Activated effector memory CD4-positive, alpha-beta T cell treated with anti-CD3 and anti-CD28 coated beads, Interleukin-2, amount 50 U/mL, for 16 hours (primary cell): ENCODE results near the gene OSTF1.

Source experiments
- DNase-seq: peaks from one replicate; pipeline ENCODE4 v3.0.0-alpha.2; 2020

Gene OSTF1

GRCh38 chr9:75086541-75087288, 1.6 kb upstream of the OSTF1 start:
- DNase-seq, result peak; percentile 65

- DNase-seq, result peak; percentile 82
Observed at GRCh38 chr9:75087289-75087823, 958 bp upstream of the OSTF1 start.

- peak; percentile 67 for DNase-seq
Observed at GRCh38 chr9:75088646-75089372, 495 bp downstream of the OSTF1 start.

GRCh38 chr9:75089373-75089766, 1.1 kb downstream of the OSTF1 start:
- no peak for DNase-seq

GRCh38 chr9:75090579-75090978, 2.3 kb downstream of the OSTF1 start:
- no peak for DNase-seq

GRCh38 chr9:75092766-75093165, 4.5 kb downstream of the OSTF1 start:
- no peak for DNase-seq

- no peak for DNase-seq
Observed at GRCh38 chr9:75096796-75097195, 8.5 kb downstream of the OSTF1 start.

- DNase-seq, result no peak
Observed at GRCh38 chr9:75101004-75101588, 12.8 kb downstream of the OSTF1 start.

GRCh38 chr9:75102177-75102790, 14.0 kb downstream of the OSTF1 start:
- no peak for DNase-seq

GRCh38 chr9:75104607-75105006, 16.3 kb downstream of the OSTF1 start:
- DNase-seq, result no peak

- DNase-seq, result no peak
Observed at GRCh38 chr9:75105019-75105540, 16.8 kb downstream of the OSTF1 start.

GRCh38 chr9:75105841-75106240, 17.5 kb downstream of the OSTF1 start:
- no peak for DNase-seq

GRCh38 chr9:75106857-75107256, 18.5 kb downstream of the OSTF1 start:
- no peak for DNase-seq

- DNase-seq, result peak; percentile 73
Observed at GRCh38 chr9:75108571-75108970, 20.3 kb downstream of the OSTF1 start.

GRCh38 chr9:75109210-75109839, 21.0 kb downstream of the OSTF1 start:
- DNase-seq, result no peak

GRCh38 chr9:75111019-75111622, 22.8 kb downstream of the OSTF1 start:
- DNase-seq, result no peak

GRCh38 chr9:75112789-75113188, 24.5 kb downstream of the OSTF1 start:
- no peak for DNase-seq

- no peak for DNase-seq
Observed at GRCh38 chr9:75116306-75116705, 28.0 kb downstream of the OSTF1 start.

- no peak for DNase-seq
Observed at GRCh38 chr9:75117564-75117963, 29.2 kb downstream of the OSTF1 start.

GRCh38 chr9:75120686-75121085, 32.4 kb downstream of the OSTF1 start:
- no peak for DNase-seq

GRCh38 chr9:75121914-75122558, 33.7 kb downstream of the OSTF1 start:
- no peak for DNase-seq

GRCh38 chr9:75123696-75124095, 35.4 kb downstream of the OSTF1 start:
- no peak for DNase-seq
